ENCODE results near the gene LRP1B. TPM values are rescaled to one million over a fixed set of nuclear protein-coding genes. Genes with fewer than 3 reads are reported as not detected.

Gene LRP1B
- total RNA-seq, 4 donors from 2014 or later = 0.42 to 0.71 (median 0.65) TPM

DNA sequence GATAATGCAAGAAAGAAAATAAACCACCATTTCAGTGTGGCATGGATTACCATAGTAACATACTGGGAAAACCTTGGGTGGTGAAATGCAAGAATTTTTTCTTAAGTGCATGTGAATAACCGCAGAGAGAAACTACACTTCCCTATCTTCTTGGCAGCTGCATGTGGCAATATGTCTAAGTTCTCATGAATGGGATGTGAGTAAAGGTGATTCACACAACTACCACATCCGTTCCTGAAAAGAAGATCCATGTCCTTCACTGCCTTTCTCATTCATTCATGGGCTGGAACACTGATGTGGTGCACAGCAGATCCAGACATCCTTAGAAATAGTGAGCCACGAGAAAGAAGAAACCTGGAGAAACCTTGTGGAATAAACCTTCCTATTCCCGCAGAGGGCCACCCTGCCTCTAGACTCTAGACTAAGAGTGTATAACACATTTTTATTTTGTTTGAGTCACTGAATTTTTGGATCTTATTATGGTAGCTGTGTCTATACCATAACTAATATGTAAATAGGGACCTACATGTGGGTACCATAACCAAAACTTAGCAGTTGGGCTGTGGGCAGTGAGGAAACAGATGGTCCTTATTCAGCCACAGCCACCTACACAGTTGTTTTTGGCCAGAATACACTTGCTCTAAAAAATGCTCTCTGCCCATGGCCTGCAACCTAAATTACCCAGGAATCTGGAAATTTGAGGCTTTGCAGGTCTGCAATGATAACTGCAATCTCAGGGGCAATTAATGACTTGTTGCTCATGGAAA, 573.3 kb downstream of the LRP1B start:
- no peaks in the 10 kb centered on the region for H3K9me3 ChIP-seq
- H3K27me3 ChIP-seq = no peaks in the 10 kb centered on the region
- DNase-seq (ENCODE audit: extremely low spot score) = no peak
- WGBS = 87% methylated on average over 4 of the region's 4 CpGs
- no peak overlapping the region for H3K27ac ChIP-seq (replicated peaks in 1 of 4)
- TF ChIP-seq, protein P1, sequence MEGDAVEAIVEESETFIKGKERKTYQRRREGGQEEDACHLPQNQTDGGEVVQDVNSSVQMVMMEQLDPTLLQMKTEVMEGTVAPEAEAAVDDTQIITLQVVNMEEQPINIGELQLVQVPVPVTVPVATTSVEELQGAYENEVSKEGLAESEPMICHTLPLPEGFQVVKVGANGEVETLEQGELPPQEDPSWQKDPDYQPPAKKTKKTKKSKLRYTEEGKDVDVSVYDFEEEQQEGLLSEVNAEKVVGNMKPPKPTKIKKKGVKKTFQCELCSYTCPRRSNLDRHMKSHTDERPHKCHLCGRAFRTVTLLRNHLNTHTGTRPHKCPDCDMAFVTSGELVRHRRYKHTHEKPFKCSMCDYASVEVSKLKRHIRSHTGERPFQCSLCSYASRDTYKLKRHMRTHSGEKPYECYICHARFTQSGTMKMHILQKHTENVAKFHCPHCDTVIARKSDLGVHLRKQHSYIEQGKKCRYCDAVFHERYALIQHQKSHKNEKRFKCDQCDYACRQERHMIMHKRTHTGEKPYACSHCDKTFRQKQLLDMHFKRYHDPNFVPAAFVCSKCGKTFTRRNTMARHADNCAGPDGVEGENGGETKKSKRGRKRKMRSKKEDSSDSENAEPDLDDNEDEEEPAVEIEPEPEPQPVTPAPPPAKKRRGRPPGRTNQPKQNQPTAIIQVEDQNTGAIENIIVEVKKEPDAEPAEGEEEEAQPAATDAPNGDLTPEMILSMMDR (IDR thresholded peaks at IDR 0.05) = no peak
- no peak for TF ChIP-seq POLR2AphosphoS5 (IDR thresholded peaks at IDR 0.05)
- TF ChIP-seq POLR2A (IDR thresholded peaks at IDR 0.05; ENCODE audit: low read depth) = no peak
- no peak for TF ChIP-seq EP300 (IDR thresholded peaks at IDR 0.05)
- H3K4me1 ChIP-seq = no peaks in the 10 kb centered on the region
- no peak overlapping the region for H3K4me3 ChIP-seq
- intact Hi-C loops (cut with DNase I) = no loop called here
- no peaks in the 10 kb centered on the region for H3K36me3 ChIP-seq

DNA sequence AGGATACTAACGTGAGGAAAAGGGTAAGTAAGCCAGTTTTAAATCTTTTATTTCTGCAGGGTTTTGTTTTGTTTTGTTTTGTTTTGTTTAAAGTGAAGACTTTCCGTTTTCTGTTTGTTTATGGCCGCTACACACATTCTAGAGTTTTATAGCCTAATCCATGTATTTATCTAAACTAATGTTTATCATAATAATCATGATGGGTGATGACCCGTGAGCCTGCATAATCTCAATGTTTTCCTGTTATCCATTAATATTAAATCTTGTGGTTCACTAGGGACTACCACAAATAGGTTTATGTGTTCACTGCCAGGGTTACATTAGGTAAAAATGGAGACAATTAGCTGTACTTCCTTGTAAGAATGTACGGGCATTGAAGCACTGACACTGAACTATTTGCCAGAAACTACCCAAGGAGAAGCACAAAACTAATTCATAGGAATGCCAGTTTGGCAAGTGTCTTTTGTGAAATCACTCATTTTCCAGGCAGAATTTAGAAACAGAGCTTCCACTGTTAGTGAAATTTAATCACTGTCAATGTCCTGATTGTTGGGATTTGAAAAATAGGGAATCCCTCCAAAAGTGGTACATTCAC, 574.8 kb downstream of the LRP1B start:
- Histone ChIP-seq H3K4me1 (no peaks in the 10 kb centered on the region), H3K4me3 (no peak overlapping the region), H3K27ac (replicated peaks in 1 of 4) (no peak overlapping the region), H3K27me3 (no peaks in the 10 kb centered on the region), H3K36me3 (no peaks in the 10 kb centered on the region), H3K9me3 (no peaks in the 10 kb centered on the region)
- intact Hi-C loops (cut with DNase I) = no loop called here
- no peak for DNase-seq (ENCODE audit: extremely low spot score)
- 65% methylated on average over 5 of the region's 5 CpGs for WGBS
- no peak for TF ChIP-seq POLR2AphosphoS5 (IDR thresholded peaks at IDR 0.05)
- TF ChIP-seq, protein P1 (IDR thresholded peaks at IDR 0.05) = no peak
- no peak for TF ChIP-seq EP300 (IDR thresholded peaks at IDR 0.05)
- TF ChIP-seq POLR2A (IDR thresholded peaks at IDR 0.05; ENCODE audit: low read depth) = no peak

DNA sequence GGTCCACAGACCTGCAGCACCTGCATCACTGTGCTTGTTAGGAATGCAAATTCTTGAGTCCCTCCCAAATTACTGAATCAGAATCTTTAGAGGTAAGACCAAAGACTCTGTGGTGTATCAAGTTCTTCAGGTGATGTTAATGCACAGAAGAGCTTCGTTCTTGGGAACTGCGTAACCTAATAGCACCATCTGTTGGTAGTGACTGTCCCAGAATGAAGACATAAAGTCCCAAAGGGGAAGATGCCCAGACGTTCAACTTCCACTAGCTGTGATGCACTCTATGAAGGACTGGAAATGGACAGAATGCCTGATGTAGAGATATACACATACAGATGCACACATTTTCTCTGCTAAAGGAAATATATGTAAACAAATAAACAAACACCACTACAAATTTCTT, 576.0 kb downstream of the LRP1B start:
- H3K4me1 ChIP-seq = no peaks in the 10 kb centered on the region
- H3K27me3 ChIP-seq = no peaks in the 10 kb centered on the region
- WGBS = 21% methylated on average over 3 of the region's 3 CpGs
- TF ChIP-seq, protein P1 (IDR thresholded peaks at IDR 0.05) = peak in 1 of 3 experiments; percentile 23
- TF ChIP-seq POLR2A (IDR thresholded peaks at IDR 0.05; ENCODE audit: low read depth) (no peak), EP300 (IDR thresholded peaks at IDR 0.05) (no peak), POLR2AphosphoS5 (IDR thresholded peaks at IDR 0.05) (no peak)
- no peak overlapping the region for H3K4me3 ChIP-seq
- no peak overlapping the region for H3K27ac ChIP-seq (replicated peaks in 1 of 4)
- DNase-seq (ENCODE audit: extremely low spot score) = no peak
- intact Hi-C loops (cut with DNase I) = no loop called here
- no peaks in the 10 kb centered on the region for H3K9me3 ChIP-seq
- H3K36me3 ChIP-seq = no peaks in the 10 kb centered on the region

DNA sequence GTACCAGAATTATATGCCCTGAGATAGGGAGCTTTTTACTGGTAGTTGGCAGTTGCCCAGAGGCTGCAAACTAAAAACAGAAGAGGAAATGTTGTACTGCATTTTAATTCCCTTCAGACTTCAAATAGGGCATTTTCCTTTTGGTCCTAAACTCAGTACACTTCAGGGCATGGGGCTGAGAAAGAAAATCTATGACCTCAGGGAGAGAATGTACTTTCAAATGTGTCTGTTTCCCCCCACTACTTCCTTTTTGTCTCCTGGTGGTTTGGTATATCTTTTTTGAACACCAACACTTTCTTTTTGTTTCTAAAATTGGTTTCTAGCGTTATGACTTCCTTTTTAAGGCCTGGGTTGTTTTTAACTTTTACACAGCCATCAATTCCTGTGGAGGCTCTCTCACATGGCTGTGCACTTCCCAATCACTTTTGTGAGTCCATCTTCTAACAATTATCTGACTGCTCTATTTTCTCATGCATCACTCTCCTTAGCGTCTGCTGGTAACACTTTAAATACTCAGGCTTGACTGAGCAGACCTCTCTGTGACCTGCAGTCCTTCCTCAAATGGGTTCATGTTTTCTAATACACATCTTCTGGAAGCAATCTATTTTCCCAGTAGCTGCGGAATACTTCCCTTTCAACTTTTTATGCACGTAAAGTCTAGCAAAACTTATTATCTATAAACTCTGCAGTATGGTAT, 596.0 kb downstream of the LRP1B start:
- Histone ChIP-seq H3K9me3 (no peaks in the 10 kb centered on the region), H3K4me1 (peaks cover 0 to 10% (median 0%) of the 10 kb centered on the region in 4 donors), H3K27ac (replicated peaks in 1 of 4) (no peak overlapping the region), H3K27me3 (no peaks in the 10 kb centered on the region), H3K36me3 (no peaks in the 10 kb centered on the region), H3K4me3 (no peak overlapping the region)
- DNase-seq (ENCODE audit: extremely low spot score) = no peak
- intact Hi-C loops (cut with DNase I) = no loop called here
- 49% methylated on average over 4 of the region's 4 CpGs for WGBS
- TF ChIP-seq POLR2AphosphoS5 (IDR thresholded peaks at IDR 0.05) = no peak
- TF ChIP-seq POLR2A (IDR thresholded peaks at IDR 0.05; ENCODE audit: low read depth) = no peak
- TF ChIP-seq, protein P1 (IDR thresholded peaks at IDR 0.05) = no peak
- TF ChIP-seq EP300 (IDR thresholded peaks at IDR 0.05) = no peak

Measured in esophagus muscularis mucosa (tissue), 4 donors.